Erythroblast (primary cell): ENCODE data around the gene PDC.

Experiments
- GATA1 ChIP-seq: IDR thresholded peaks from 2 replicates; pipeline ENCODE4 v1.6.1; 2011; ENCODE audit warnings: low read depth, mild to moderate bottlenecking, control low read depth, low read length, moderate library complexity
- POLR2A ChIP-seq: IDR thresholded peaks from 2 replicates; pipeline ENCODE4 v1.6.1; 2011; ENCODE audit warnings: mild to moderate bottlenecking, low read length

GRCh38 chr1:186463926-186464325 is 3.0 kb upstream of the PDC start:
- TF ChIP-seq POLR2A (no peak), GATA1 (no peak)
